A549 (cell line): ENCODE results near the gene TMEM222. TPM values are rescaled to one million over a fixed set of nuclear protein-coding genes. Genes with fewer than 3 reads are reported as not detected.

ENCODE experiments used
- ATAC-seq, 2 experiments: fragments of 200-7000 bp in 1 of 2; fragments of >200 bp in 1 of 2; cut with Nextera tagmentation in 1 of 2; cut with Tn5 transposase in 1 of 2; 3 replicates each; pipeline versions ENCODE4 v1.8.0 to v1.9.1; 2018 to 2020; ENCODE audit warnings: mild to moderate bottlenecking in 1 of 2, moderate library complexity in 1 of 2
- CTCF ChIA-PET: fragments of 300-600 bp; sonication (Branson Sonifier 250); formaldehyde crosslinking; extraction: SDS; loops from one replicate; lab custom pipeline; 2021; ENCODE audit warnings: antibody characterized with exemption, inconsistent platforms; lab: Yijun Ruan, JAX
- POLR2A ChIA-PET: fragments of 350-600 bp; formaldehyde crosslinking; extraction: SDS; loops from one replicate; lab custom pipeline; 2021; ENCODE audit warnings: antibody characterized with exemption, inconsistent platforms; lab: Yijun Ruan, JAX
- DNase-seq, 2 experiments: peaks; one replicate each; pipeline versions ENCODE4 v3.0.0 to v3.0.0-alpha.2; 2011 to 2016; ENCODE audit warnings: low read depth in 1 of 2, low spot score in 1 of 2
- FAIRE-seq: peaks from 2 replicates; lab custom pipeline; 2011; peaks lifted over from hg19 to GRCh38; lab: Jason Lieb, UNC
- H3K27ac ChIP-seq, 2 experiments: fragments of >200 bp; sonication (Bioruptor Twin); formaldehyde crosslinking; 3 replicates each; pipeline ENCODE4 v1.5.1; 2016 to 2017
- H3K4me1 ChIP-seq: fragments of >200 bp; sonication (Bioruptor Twin); formaldehyde crosslinking; 3 replicates; pipeline ENCODE4 v1.6.1; 2016
- H3K4me2 ChIP-seq: fragments of >200 bp; sonication (Bioruptor Twin); formaldehyde crosslinking; 3 replicates; pipeline ENCODE4 v1.6.1; 2016
- H3K4me3 ChIP-seq: fragments of >200 bp; sonication (Bioruptor Twin); formaldehyde crosslinking; 3 replicates; pipeline ENCODE4 v1.5.1; 2016
- H3K9me3 ChIP-seq: fragments of >200 bp; sonication (Bioruptor Twin); formaldehyde crosslinking; 3 replicates; pipeline ENCODE4 v1.6.1; 2016
- CBX2 ChIP-seq: fragments of 200-600 bp; sonication (generic); IDR thresholded peaks from 2 replicates; pipeline ENCODE4 v1.6.1; 2016; ENCODE audit warnings: low read depth, mild to moderate bottlenecking, borderline replicate concordance
- CHD4 ChIP-seq: fragments of 200-600 bp; sonication (generic); IDR thresholded peaks from 2 replicates; pipeline ENCODE4 v1.6.1; 2016; ENCODE audit warnings: antibody characterized with exemption, mild to moderate bottlenecking, borderline replicate concordance
- EHF ChIP-seq: fragments of 250-450 bp; sonication (Bioruptor Pico); IDR thresholded peaks from 2 replicates; pipeline ENCODE4 v1.5.0; 2020; ENCODE audit warnings: mild to moderate bottlenecking
- ESRRA ChIP-seq: fragments of 150-350 bp; IDR thresholded peaks from 2 replicates; pipeline ENCODE4 v1.6.1; 2014; ENCODE audit warnings: mild to moderate bottlenecking, low read length, borderline replicate concordance
- FOSB ChIP-seq: fragments of 250-450 bp; sonication (Bioruptor Pico); IDR thresholded peaks from 2 replicates; pipeline ENCODE4 v1.5.0; 2020; ENCODE audit warnings: mild to moderate bottlenecking, moderate library complexity
- HDAC2 ChIP-seq: fragments of 200-600 bp; sonication (generic); IDR thresholded peaks from 2 replicates; pipeline ENCODE4 v1.6.1; 2016
- JUNB ChIP-seq: fragments of >200 bp; sonication (Bioruptor Twin); formaldehyde crosslinking; IDR thresholded peaks from 2 replicates; pipeline ENCODE4 v1.6.1; 2016
- MYC ChIP-seq: IDR thresholded peaks from 2 replicates; pipeline ENCODE4 v1.6.1; 2012; ENCODE audit warnings: mild to moderate bottlenecking, inconsistent platforms, low read length, improper control_type of control experiment, borderline replicate concordance
- NPAS2 ChIP-seq: fragments of 250-450 bp; sonication (Bioruptor Pico); IDR thresholded peaks from 2 replicates; pipeline ENCODE4 v1.8.0; 2022; ENCODE audit warnings: mild to moderate bottlenecking, moderate library complexity, borderline replicate concordance
- NR3C1 ChIP-seq: fragments of >200 bp; sonication (Bioruptor Twin); formaldehyde crosslinking; IDR thresholded peaks from 3 replicates; pipeline ENCODE4 v1.6.1; 2017
- PHF8 ChIP-seq: fragments of 200-600 bp; sonication (generic); IDR thresholded peaks from 2 replicates; pipeline ENCODE4 v1.6.1; 2016; ENCODE audit warnings: low read depth, mild to moderate bottlenecking, antibody characterized with exemption, moderate library complexity, borderline replicate concordance
- RARB ChIP-seq: fragments of 250-450 bp; sonication (Bioruptor Pico); IDR thresholded peaks from 2 replicates; pipeline ENCODE4 v1.8.0; 2021; ENCODE audit warnings: mild to moderate bottlenecking, moderate library complexity
- RFX5 ChIP-seq: fragments of 450-650 bp; IDR thresholded peaks from 2 replicates; pipeline ENCODE4 v1.7.1; 2014; ENCODE audit warnings: antibody characterized with exemption, mild to moderate bottlenecking, moderate library complexity
- RNF2 ChIP-seq: fragments of 200-600 bp; sonication (generic); IDR thresholded peaks from 2 replicates; pipeline ENCODE4 v1.6.1; 2016; ENCODE audit warnings: low read depth, mild to moderate bottlenecking, antibody characterized with exemption, moderate library complexity, borderline replicate concordance
- ZC3H11A ChIP-seq: fragments of 450-650 bp; IDR thresholded peaks from 2 replicates; pipeline ENCODE4 v1.6.1; 2014; ENCODE audit warnings: antibody characterized with exemption, mild to moderate bottlenecking
- ZSCAN20 ChIP-seq: fragments of 250-450 bp; sonication (Bioruptor Pico); IDR thresholded peaks from 2 replicates; pipeline ENCODE4 v1.8.0; 2022; ENCODE audit warnings: mild to moderate bottlenecking, moderate library complexity
- WGBS: methylation state at CpG from one replicate; pipeline ENCODE4 v1.1.6; 2017; ENCODE audit errors: missing lambda C conversion rate; 5-methylcytosine and 5-hydroxymethylcytosine counted together
- polyA plus RNA-seq, 4 experiments: library from polyadenylated mRNA; depleted of rRNA in 3 of 4; stranded (reverse); fragments of >200 nt; fragmentation: RNase III in 1 of 4; extraction: RNeasy Plus Mini Kit Qiagen cat#74134 plus additional on column Dnase treatment in 1 of 4; gene quantifications; 2 replicates in 3 of 4; 3 replicates in 1 of 4; pipeline ENCODE4 v1.2.3, GENCODE V29; 2011 to 2017
- TF ChIP-seq, protein P1 (sequence below): IDR thresholded peaks from 2 replicates; pipeline ENCODE4 v1.6.1; 2012; ENCODE audit warnings: low read depth, borderline replicate concordance
- TF ChIP-seq, protein P2 (sequence below): IDR thresholded peaks from 2 replicates; pipeline ENCODE4 v1.6.1; 2012
- TF ChIP-seq, protein P3 (sequence below): fragments of 150-350 bp; IDR thresholded peaks from 2 replicates; pipeline ENCODE4 v1.6.1; 2014; ENCODE audit warnings: low read depth, mild to moderate bottlenecking, low read length
- TF ChIP-seq, protein P4 (sequence below): fragments of >200 bp; sonication (Bioruptor Twin); formaldehyde crosslinking; IDR thresholded peaks from 3 replicates; pipeline ENCODE4 v1.5.1; 2016
- TF ChIP-seq, protein P5 (sequence below): fragments of >200 bp; sonication (Bioruptor Twin); formaldehyde crosslinking; IDR thresholded peaks from 3 replicates; pipeline ENCODE4 v1.6.1; 2016
- TF ChIP-seq, protein P6 (sequence below): IDR thresholded peaks from 2 replicates; pipeline ENCODE4 v1.6.1; 2012

TMEM222 gene
- polyA plus RNA-seq, 2 of the 4 experiments (the other 2 are of a cell fraction): 28.4 to 30.0 TPM

DNA sequence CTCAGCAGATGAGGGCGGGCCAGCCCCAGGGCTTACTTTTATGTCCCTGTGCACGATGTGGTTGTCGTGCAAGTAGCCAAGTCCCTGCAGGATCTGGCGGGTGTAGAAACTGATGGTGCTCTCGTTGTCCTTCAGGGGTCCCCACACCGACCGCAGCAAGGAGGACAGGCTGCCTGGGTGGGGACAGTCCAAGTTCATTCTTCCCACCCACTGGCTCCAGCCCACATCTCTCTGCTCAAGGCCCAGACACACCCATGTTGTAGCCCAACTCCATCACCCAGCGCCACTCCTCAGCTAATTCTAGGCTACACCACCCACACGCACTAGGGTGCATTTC, 37.8 kb downstream of the TMEM222 start:
- CTCF ChIA-PET: interaction anchor here (2.6 to 12.1 kb wide), 3 partner anchors 23 to 31 kb away, joined by 8 to 134 read pairs (median 21); partner anchors contain the start of genes GPR3 and SYTL1
- Histone ChIP-seq H3K27ac (no peak overlapping the region), H3K9me3 (no peaks in the 10 kb centered on the region), H3K4me2 (no peak overlapping the region), H3K4me1 (peaks cover 2% of the 10 kb centered on the region; the same call in 2 of the 3 replicates), H3K4me3 (no peak overlapping the region)
- FAIRE-seq (no peak), ATAC-seq (no peak), DNase-seq (no peak)
- POLR2A ChIA-PET: no interaction called here
- TF ChIP-seq CBX2 (no peak), RARB (CRISPR knock-in tag) (no peak), PHF8 (no peak), CHD4 (no peak), RFX5 (no peak), NPAS2 (CRISPR knock-in tag) (no peak), JUNB (no peak), NR3C1 (no peak)
- TF ChIP-seq, protein P1, sequence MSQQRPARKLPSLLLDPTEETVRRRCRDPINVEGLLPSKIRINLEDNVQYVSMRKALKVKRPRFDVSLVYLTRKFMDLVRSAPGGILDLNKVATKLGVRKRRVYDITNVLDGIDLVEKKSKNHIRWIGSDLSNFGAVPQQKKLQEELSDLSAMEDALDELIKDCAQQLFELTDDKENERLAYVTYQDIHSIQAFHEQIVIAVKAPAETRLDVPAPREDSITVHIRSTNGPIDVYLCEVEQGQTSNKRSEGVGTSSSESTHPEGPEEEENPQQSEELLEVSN: no peak
- TF ChIP-seq, protein P2, sequence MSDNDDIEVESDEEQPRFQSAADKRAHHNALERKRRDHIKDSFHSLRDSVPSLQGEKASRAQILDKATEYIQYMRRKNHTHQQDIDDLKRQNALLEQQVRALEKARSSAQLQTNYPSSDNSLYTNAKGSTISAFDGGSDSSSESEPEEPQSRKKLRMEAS: no peak
- TF ChIP-seq, protein P3, sequence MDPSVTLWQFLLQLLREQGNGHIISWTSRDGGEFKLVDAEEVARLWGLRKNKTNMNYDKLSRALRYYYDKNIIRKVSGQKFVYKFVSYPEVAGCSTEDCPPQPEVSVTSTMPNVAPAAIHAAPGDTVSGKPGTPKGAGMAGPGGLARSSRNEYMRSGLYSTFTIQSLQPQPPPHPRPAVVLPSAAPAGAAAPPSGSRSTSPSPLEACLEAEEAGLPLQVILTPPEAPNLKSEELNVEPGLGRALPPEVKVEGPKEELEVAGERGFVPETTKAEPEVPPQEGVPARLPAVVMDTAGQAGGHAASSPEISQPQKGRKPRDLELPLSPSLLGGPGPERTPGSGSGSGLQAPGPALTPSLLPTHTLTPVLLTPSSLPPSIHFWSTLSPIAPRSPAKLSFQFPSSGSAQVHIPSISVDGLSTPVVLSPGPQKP: no peak
- TF ChIP-seq, protein P4, sequence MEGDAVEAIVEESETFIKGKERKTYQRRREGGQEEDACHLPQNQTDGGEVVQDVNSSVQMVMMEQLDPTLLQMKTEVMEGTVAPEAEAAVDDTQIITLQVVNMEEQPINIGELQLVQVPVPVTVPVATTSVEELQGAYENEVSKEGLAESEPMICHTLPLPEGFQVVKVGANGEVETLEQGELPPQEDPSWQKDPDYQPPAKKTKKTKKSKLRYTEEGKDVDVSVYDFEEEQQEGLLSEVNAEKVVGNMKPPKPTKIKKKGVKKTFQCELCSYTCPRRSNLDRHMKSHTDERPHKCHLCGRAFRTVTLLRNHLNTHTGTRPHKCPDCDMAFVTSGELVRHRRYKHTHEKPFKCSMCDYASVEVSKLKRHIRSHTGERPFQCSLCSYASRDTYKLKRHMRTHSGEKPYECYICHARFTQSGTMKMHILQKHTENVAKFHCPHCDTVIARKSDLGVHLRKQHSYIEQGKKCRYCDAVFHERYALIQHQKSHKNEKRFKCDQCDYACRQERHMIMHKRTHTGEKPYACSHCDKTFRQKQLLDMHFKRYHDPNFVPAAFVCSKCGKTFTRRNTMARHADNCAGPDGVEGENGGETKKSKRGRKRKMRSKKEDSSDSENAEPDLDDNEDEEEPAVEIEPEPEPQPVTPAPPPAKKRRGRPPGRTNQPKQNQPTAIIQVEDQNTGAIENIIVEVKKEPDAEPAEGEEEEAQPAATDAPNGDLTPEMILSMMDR: no peak
- 91% methylated on average over 8 of the region's 9 CpGs for WGBS

DNA sequence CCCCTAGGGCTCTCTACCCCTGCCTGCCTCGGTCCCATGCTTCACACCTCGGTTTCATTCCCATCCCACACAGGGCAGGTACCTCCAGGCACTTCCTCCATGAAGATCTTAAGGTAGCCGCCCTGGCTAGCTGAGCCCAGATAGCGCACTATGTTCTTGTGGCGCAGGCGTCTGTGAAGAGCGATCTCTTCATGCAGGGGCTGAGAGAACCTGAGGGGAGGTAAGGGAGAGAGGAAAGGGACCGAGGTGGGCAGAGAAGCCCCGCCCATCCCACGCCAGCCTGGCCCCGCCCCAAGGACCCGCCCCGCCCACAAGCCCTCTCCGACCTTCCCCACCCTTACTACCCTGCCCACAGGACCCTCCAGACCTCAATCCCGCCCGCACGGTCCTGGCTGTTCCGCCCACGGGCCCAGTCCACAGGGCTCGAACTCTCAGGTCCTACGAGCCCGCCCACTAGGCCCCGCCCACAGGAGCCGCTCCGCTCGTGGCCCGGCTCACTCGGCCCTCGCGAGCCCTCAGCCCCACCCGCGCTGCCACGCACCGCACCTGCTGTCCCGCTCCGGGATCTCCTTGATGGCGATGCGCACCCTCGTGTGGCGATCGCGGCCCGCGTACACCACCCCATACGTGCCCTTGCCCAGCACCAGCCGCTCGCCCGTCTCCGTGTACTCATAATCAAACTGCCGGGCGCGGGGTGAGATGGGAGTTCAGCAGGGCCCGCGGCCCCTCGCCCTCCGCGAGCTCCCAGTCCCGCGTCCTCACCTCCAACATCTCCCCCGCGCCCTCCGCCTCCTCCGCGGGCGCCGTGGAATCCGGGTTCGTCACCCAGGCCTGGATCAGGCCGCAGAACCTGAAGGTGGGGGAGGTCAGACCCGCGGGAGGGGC, 38.4 kb downstream of the TMEM222 start:
- CTCF ChIA-PET: interaction anchor here (0.7 to 12.1 kb wide), 4 partner anchors 24 to 246 kb away, joined by 3 to 134 read pairs (median 8); partner anchors contain the start of gene SYTL1
- POLR2A ChIA-PET: no interaction called here
- Histone ChIP-seq H3K4me3 (no peak overlapping the region), H3K27ac (no peak overlapping the region), H3K9me3 (no peaks in the 10 kb centered on the region), H3K4me2 (no peak overlapping the region), H3K4me1 (peaks cover 7% of the 10 kb centered on the region)
- WGBS: 89% methylated on average over 43 of the region's 71 CpGs
- ATAC-seq (no peak), DNase-seq (no peak), FAIRE-seq (no peak)
- no peak for TF ChIP-seq ZSCAN20 (CRISPR knock-in tag)
- TF ChIP-seq NR3C1: no peak
- TF ChIP-seq MYC: no peak
- TF ChIP-seq EHF (CRISPR knock-in tag): no peak
- TF ChIP-seq JUNB: no peak

DNA sequence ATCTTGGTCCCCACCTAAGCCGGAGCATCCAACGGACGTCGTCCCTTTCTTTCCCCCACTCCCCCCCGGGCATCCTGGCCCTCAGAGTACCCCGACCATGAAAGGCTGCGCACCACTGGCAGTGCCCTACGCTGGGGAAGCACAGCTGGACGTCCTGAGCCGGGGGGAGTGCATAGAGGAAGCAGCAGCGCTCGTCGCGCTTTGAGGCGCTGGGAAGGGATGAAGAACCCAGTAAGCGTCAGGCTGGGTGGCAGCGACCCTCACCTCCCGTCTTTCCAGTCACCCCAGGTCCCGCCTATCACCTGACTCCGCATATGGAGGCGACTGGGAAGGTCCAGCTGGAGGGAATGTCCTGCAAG, 39.1 kb downstream of the TMEM222 start:
- FAIRE-seq (no peak), ATAC-seq (no peak), DNase-seq (no peak)
- no peaks in the 10 kb centered on the region for H3K9me3 ChIP-seq
- peaks cover 7% of the 10 kb centered on the region for H3K4me1 ChIP-seq
- no peak overlapping the region for H3K4me3 ChIP-seq
- ChIA-PET CTCF (interaction anchor here (0.7 to 2.6 kb wide), 5 partner anchors 10 to 245 kb away, joined by 3 to 9 read pairs (median 3); no protein-coding TSS in a partner anchor), POLR2A (no interaction called here)
- no peak overlapping the region for H3K4me2 ChIP-seq
- WGBS: 98% methylated on average over 21 of the region's 21 CpGs
- no peak overlapping the region for H3K27ac ChIP-seq
- no peak for TF ChIP-seq ESRRA
- TF ChIP-seq, protein P5, sequence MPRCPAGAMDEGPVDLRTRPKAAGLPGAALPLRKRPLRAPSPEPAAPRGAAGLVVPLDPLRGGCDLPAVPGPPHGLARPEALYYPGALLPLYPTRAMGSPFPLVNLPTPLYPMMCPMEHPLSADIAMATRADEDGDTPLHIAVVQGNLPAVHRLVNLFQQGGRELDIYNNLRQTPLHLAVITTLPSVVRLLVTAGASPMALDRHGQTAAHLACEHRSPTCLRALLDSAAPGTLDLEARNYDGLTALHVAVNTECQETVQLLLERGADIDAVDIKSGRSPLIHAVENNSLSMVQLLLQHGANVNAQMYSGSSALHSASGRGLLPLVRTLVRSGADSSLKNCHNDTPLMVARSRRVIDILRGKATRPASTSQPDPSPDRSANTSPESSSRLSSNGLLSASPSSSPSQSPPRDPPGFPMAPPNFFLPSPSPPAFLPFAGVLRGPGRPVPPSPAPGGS: no peak
- TF ChIP-seq CHD4: no peak
- TF ChIP-seq, protein P6, sequence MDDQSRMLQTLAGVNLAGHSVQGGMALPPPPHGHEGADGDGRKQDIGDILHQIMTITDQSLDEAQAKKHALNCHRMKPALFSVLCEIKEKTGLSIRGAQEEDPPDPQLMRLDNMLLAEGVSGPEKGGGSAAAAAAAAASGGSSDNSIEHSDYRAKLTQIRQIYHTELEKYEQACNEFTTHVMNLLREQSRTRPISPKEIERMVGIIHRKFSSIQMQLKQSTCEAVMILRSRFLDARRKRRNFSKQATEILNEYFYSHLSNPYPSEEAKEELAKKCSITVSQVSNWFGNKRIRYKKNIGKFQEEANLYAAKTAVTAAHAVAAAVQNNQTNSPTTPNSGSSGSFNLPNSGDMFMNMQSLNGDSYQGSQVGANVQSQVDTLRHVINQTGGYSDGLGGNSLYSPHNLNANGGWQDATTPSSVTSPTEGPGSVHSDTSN: no peak
- no peak for TF ChIP-seq RNF2
- no peak for TF ChIP-seq ZC3H11A
- TF ChIP-seq FOSB (CRISPR knock-in tag): no peak
- no peak for TF ChIP-seq PHF8
- no peak for TF ChIP-seq HDAC2
